HG03460 (cell line): ENCODE results near the gene HIC1.

ENCODE experiments used
- ATAC-seq: cut with Tn5 transposase; IDR thresholded peaks from one replicate; pipeline ENCODE4 v1.9.1; 2021; ENCODE audit not compliant: unreplicated experiment

Gene HIC1

GRCh38 chr17:2101448-2102257 lies 46.8 kb downstream of the HIC1 start:
- no peak for ATAC-seq

GRCh38 chr17:2102931-2103809 lies 48.3 kb downstream of the HIC1 start:
- no peak for ATAC-seq

- no peak for ATAC-seq
Measured at GRCh38 chr17:2105663-2106062, 50.8 kb downstream of the HIC1 start.

GRCh38 chr17:2106308-2106955 lies 51.5 kb downstream of the HIC1 start:
- ATAC-seq: no peak

GRCh38 chr17:2107050-2107449 lies 52.1 kb downstream of the HIC1 start:
- ATAC-seq: no peak

GRCh38 chr17:2107506-2107905 lies 52.6 kb downstream of the HIC1 start:
- no peak for ATAC-seq

GRCh38 chr17:2108170-2108569 lies 53.3 kb downstream of the HIC1 start:
- ATAC-seq: no peak

GRCh38 chr17:2110436-2110835 lies 55.5 kb downstream of the HIC1 start:
- ATAC-seq: no peak

GRCh38 chr17:2111691-2112090 lies 56.8 kb downstream of the HIC1 start:
- ATAC-seq: no peak
